Measurements from ENCODE around the gene ZNF556. TPM values are rescaled to one million over a fixed set of nuclear protein-coding genes. Genes with fewer than 3 reads are reported as not detected.
"Not testable (repeated sequence)": the region's sequence is repeated elsewhere in the genome, so short reads cannot be mapped to it uniquely, and the experiment has no call there.

Gene ZNF556
- total RNA-seq, 2 experiments from 2014 or later, result not detected

- DNase-seq (peak; percentile 46), ATAC-seq (no peak)
- Mint-ChIP-seq H3K4me3 (peak overlapping the region; percentile 8), H3K27ac (no peak overlapping the region), H3K9me3 (ENCODE audit: insufficient read depth) (no peaks in the 10 kb centered on the region), H3K4me1 (ENCODE audit: low read depth) (peaks cover 7% of the 10 kb centered on the region), H3K27me3 (ENCODE audit: low read depth) (no peaks in the 10 kb centered on the region), H3K36me3 (ENCODE audit: low read depth) (no peaks in the 10 kb centered on the region)
- POLR2A ChIA-PET, result no interaction called here
- CTCF ChIA-PET, result interaction anchor here (0.6 to 2.6 kb wide), 6 partner anchors 12 to 240 kb away, joined by 3 to 23 read pairs (median 5); partner anchors contain the start of genes ZNF555 and ZNF57
These were observed 21.6 kb downstream of the ZNF556 start for GRCh38 chr19:2888731-2889224.

GRCh38 chr19:2890531-2890930, 23.4 kb downstream of the ZNF556 start:
- H3K4me3 Mint-ChIP-seq; POLR2A ChIA-PET; H3K27ac Mint-ChIP-seq; DNase-seq; CTCF ChIA-PET; H3K9me3 Mint-ChIP-seq (ENCODE audit: insufficient read depth); ATAC-seq; H3K36me3 Mint-ChIP-seq (ENCODE audit: low read depth); H3K27me3 Mint-ChIP-seq (ENCODE audit: low read depth); H3K4me1 Mint-ChIP-seq (ENCODE audit: low read depth): not testable (repeated sequence)

- H3K27ac Mint-ChIP-seq, result no peak overlapping the region
- no peak for ATAC-seq
- DNase-seq, result no peak
- H3K4me1 Mint-ChIP-seq (ENCODE audit: low read depth), result peaks cover 8% of the 10 kb centered on the region
- peaks cover 12% of the 10 kb centered on the region for H3K9me3 Mint-ChIP-seq (ENCODE audit: insufficient read depth)
- CTCF ChIA-PET, result interaction anchor here (1.1 kb wide), 1 partner anchor 9 kb away, joined by 4 read pairs; no protein-coding TSS in a partner anchor
- POLR2A ChIA-PET, result no interaction called here
- peaks cover 5% of the 10 kb centered on the region for H3K36me3 Mint-ChIP-seq (ENCODE audit: low read depth)
- H3K4me3 Mint-ChIP-seq, result no peak overlapping the region
- no peaks in the 10 kb centered on the region for H3K27me3 Mint-ChIP-seq (ENCODE audit: low read depth)
These were observed 29.6 kb downstream of the ZNF556 start for GRCh38 chr19:2896694-2897093.

- DNase-seq (peak; percentile 99), ATAC-seq (peak; percentile 99)
- Mint-ChIP-seq H3K4me3 (peak within 1 kb of the TSS; percentile 99), H3K9me3 (ENCODE audit: insufficient read depth) (peaks cover 12% of the 10 kb centered on the region), H3K27me3 (ENCODE audit: low read depth) (no peaks in the 10 kb centered on the region), H3K4me1 (ENCODE audit: low read depth) (peaks cover 16% of the 10 kb centered on the region), H3K27ac (peak within 1 kb of the TSS; percentile 97), H3K36me3 (ENCODE audit: low read depth) (peaks cover 9% of the 10 kb centered on the region)
- ChIA-PET POLR2A (interaction anchor here (0.5 to 1.3 kb wide), 3 partner anchors 8 to 238 kb away, joined by 3 read pairs; no protein-coding TSS in a partner anchor), CTCF (interaction anchor here (0.7 to 1.1 kb wide), 4 partner anchors 12 to 252 kb away, joined by 3 to 4 read pairs (median 4); no protein-coding TSS in a partner anchor)
These were observed 33.4 kb downstream of the ZNF556 start, which contains the start of gene ZNF57 for GRCh38 chr19:2900296-2901252. Gene ZNF57, plus strand, starts transcription at chr19:2900928. Its CDS starts 118 bp downstream, at chr19:2901046.

GRCh38 chr19:2902590-2903218, 35.6 kb downstream of the ZNF556 start:
- Mint-ChIP-seq H3K27me3 (ENCODE audit: low read depth) (no peaks in the 10 kb centered on the region), H3K36me3 (ENCODE audit: low read depth) (peaks cover 8% of the 10 kb centered on the region), H3K4me3 (no peak overlapping the region), H3K27ac (no peak overlapping the region), H3K4me1 (ENCODE audit: low read depth) (peaks cover 16% of the 10 kb centered on the region), H3K9me3 (ENCODE audit: insufficient read depth) (peaks cover 4% of the 10 kb centered on the region)
- ATAC-seq (no peak), DNase-seq (no peak)
- ChIA-PET POLR2A (no interaction called here), CTCF (no interaction called here)

- ATAC-seq; H3K27me3 Mint-ChIP-seq (ENCODE audit: low read depth); H3K9me3 Mint-ChIP-seq (ENCODE audit: insufficient read depth); H3K4me3 Mint-ChIP-seq; CTCF ChIA-PET; DNase-seq; H3K27ac Mint-ChIP-seq; POLR2A ChIA-PET; H3K36me3 Mint-ChIP-seq (ENCODE audit: low read depth): not testable (repeated sequence)
- H3K4me1 Mint-ChIP-seq (ENCODE audit: low read depth), result peaks cover 16% of the 10 kb centered on the region
These were observed 36.2 kb downstream of the ZNF556 start for GRCh38 chr19:2903326-2903725.

- Mint-ChIP-seq H3K4me3 (no peak overlapping the region), H3K36me3 (ENCODE audit: low read depth) (peaks cover 11% of the 10 kb centered on the region), H3K9me3 (ENCODE audit: insufficient read depth) (no peaks in the 10 kb centered on the region), H3K27ac (no peak overlapping the region), H3K4me1 (ENCODE audit: low read depth) (peaks cover 17% of the 10 kb centered on the region), H3K27me3 (ENCODE audit: low read depth) (no peaks in the 10 kb centered on the region)
- ATAC-seq, result no peak
- CTCF ChIA-PET, result interaction anchor here (1.1 kb wide), 1 partner anchor 19 kb away, joined by 4 read pairs; no protein-coding TSS in a partner anchor
- no peak for DNase-seq
- POLR2A ChIA-PET, result no interaction called here
These were observed 38.9 kb downstream of the ZNF556 start for GRCh38 chr19:2905918-2906519.

GRCh38 chr19:2906631-2907195, 39.6 kb downstream of the ZNF556 start:
- peaks cover 14% of the 10 kb centered on the region for H3K36me3 Mint-ChIP-seq (ENCODE audit: low read depth)
- no peak overlapping the region for H3K27ac Mint-ChIP-seq
- H3K27me3 Mint-ChIP-seq (ENCODE audit: low read depth), result no peaks in the 10 kb centered on the region
- DNase-seq (no peak), ATAC-seq (no peak)
- ChIA-PET POLR2A (no interaction called here), CTCF (interaction anchor here (1.1 to 2.5 kb wide), 2 partner anchors 19 to 43 kb away, joined by 4 to 11 read pairs; no protein-coding TSS in a partner anchor)
- H3K4me3 Mint-ChIP-seq, result no peak overlapping the region
- H3K9me3 Mint-ChIP-seq (ENCODE audit: insufficient read depth), result peaks cover 3% of the 10 kb centered on the region
- peaks cover 15% of the 10 kb centered on the region for H3K4me1 Mint-ChIP-seq (ENCODE audit: low read depth)

- CTCF ChIA-PET, result interaction anchor here (0.8 to 1.6 kb wide), 3 partner anchors 39 to 188 kb away, joined by 3 to 4 read pairs (median 3); no protein-coding TSS in a partner anchor
- H3K36me3 Mint-ChIP-seq (ENCODE audit: low read depth), result peaks cover 59% of the 10 kb centered on the region
- no peak for DNase-seq
- no peak for ATAC-seq
- H3K27ac Mint-ChIP-seq, result no peak overlapping the region
- H3K9me3 Mint-ChIP-seq (ENCODE audit: insufficient read depth), result peaks cover 27% of the 10 kb centered on the region
- POLR2A ChIA-PET, result interaction anchor here (0.7 to 1.1 kb wide), 2 partner anchors 17 to 32 kb away, joined by 3 read pairs; no protein-coding TSS in a partner anchor
- H3K4me3 Mint-ChIP-seq, result no peak overlapping the region
- no peaks in the 10 kb centered on the region for H3K27me3 Mint-ChIP-seq (ENCODE audit: low read depth)
- H3K4me1 Mint-ChIP-seq (ENCODE audit: low read depth), result peaks cover 7% of the 10 kb centered on the region
These were observed 45.2 kb downstream of the ZNF556 start for GRCh38 chr19:2912306-2912705.

- ChIA-PET CTCF (interaction anchor here (0.7 kb wide), 1 partner anchor 494 kb away, joined by 3 read pairs; no protein-coding TSS in a partner anchor), POLR2A (interaction anchor here (0.7 kb wide), 1 partner anchor 13 kb away, joined by 4 read pairs; no protein-coding TSS in a partner anchor)
- H3K27me3 Mint-ChIP-seq (ENCODE audit: low read depth), result no peaks in the 10 kb centered on the region
- H3K4me1 Mint-ChIP-seq (ENCODE audit: low read depth), result no peaks in the 10 kb centered on the region
- no peak for DNase-seq
- no peak overlapping the region for H3K27ac Mint-ChIP-seq
- no peak for ATAC-seq
- peaks cover 30% of the 10 kb centered on the region for H3K9me3 Mint-ChIP-seq (ENCODE audit: insufficient read depth)
- no peak overlapping the region for H3K4me3 Mint-ChIP-seq
- H3K36me3 Mint-ChIP-seq (ENCODE audit: low read depth), result peaks cover 65% of the 10 kb centered on the region
These were observed 50.4 kb downstream of the ZNF556 start for GRCh38 chr19:2917275-2918184.

All from activated CD8-positive, alpha-beta T cell treated with anti-CD3 and anti-CD28 coated beads, Interleukin-2, amount 10 ng/mL, durations not matched to agents 7 days and 5 days (primary cell).